HG03354 (cell line): ENCODE data around the gene HRG.

Experiments
- ATAC-seq: cut with Tn5 transposase; IDR thresholded peaks from one replicate; pipeline ENCODE4 v1.9.1; 2021; ENCODE audit warnings: mild to moderate bottlenecking; ENCODE audit not compliant: unreplicated experiment, poor library complexity, severe bottlenecking

Gene HRG

GRCh38 chr3:186717039-186717457 is 51.2 kb downstream of the HRG start, which contains the start of gene KNG1:
TSS of gene KNG1 (plus strand) at chr3:186717359. CDS start at chr3:186717543, 184 bp downstream.
- ATAC-seq = no peak

GRCh38 chr3:186719945-186720739 is 54.3 kb downstream of the HRG start:
- ATAC-seq = no peak

- ATAC-seq = no peak
Observed at GRCh38 chr3:186722457-186722856, 56.6 kb downstream of the HRG start.

- ATAC-seq = no peak
Observed at GRCh38 chr3:186724911-186725310, 59.1 kb downstream of the HRG start.
